Measurements from ENCODE around the gene LRRC55. TPM values are rescaled to one million over a fixed set of nuclear protein-coding genes. Genes with fewer than 3 reads are reported as not detected.

LRRC55 gene
- total RNA-seq, 1 experiment from 2014 or later, result not detected

DNA sequence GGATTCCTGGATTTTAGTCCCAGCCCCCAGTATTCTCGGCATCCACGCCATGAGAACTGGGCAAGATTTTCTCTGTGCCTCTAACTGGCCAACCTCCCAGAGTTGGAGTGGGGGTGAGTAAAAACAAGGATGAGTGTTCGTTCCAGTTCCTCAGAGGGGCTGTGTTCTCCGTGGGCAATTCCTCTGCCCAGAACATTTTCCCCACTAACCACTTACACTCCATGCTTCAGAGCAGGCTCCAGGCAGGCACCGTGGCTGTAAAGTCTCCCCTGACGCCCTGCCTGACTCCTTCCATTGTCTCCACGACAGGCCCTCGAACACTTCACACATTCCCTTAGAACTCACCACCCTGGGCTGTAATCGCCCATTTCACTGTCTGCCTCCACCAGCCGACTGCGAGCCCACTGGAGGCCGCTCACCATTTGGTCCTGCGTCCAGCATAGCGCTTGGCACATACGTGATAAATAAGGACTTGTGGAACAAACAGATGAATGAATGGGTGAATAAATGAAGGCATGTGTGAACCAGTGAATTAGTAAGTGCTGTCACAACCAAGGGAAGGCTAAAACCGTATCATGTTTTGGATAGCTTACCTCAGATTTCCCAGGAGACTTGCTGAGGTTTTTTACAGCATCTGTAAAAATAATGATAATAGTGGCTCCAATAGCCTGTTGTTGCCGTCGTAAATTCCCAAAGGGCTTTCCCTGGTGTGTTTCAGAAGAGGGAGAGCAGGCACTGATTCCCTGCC is 49.2 kb downstream of the LRRC55 start:
- Histone ChIP-seq H3K4me3 (replicated peaks in 1 of 2; ENCODE audit: low read depth in 1 of 2, low read length in 2 of 2) (no peak overlapping the region), H4K20me1 (ENCODE audit: insufficient read depth) (no peaks in the 10 kb centered on the region), H3K9me2 (ENCODE audit: insufficient read depth) (no peaks in the 10 kb centered on the region), H3K27me3 (ENCODE audit: insufficient read depth, low read length) (peaks cover 65% of the 10 kb centered on the region), H3K9ac (ENCODE audit: low read length) (no peak overlapping the region), H3K4me1 (ENCODE audit: control insufficient read depth in 1 of 2, insufficient read depth in 2 of 2, low read length in 2 of 2) (no peaks in the 10 kb centered on the region), H3K9me3 (ENCODE audit: control insufficient read depth in 1 of 2, insufficient read depth in 1 of 2, low read depth in 1 of 2, low read length in 2 of 2) (no peaks in the 10 kb centered on the region), H2AFZ (ENCODE audit: low read depth, low read length, poor library complexity, severe bottlenecking) (no peak overlapping the region), H3K27ac (ENCODE audit: low read depth, low read length) (no peak overlapping the region), H3K36me3 (ENCODE audit: control insufficient read depth in 1 of 2, insufficient read depth in 2 of 2, low read length in 2 of 2) (no peaks in the 10 kb centered on the region), H3K4me2 (ENCODE audit: low read length) (no peak overlapping the region), H3K79me2 (ENCODE audit: insufficient read depth, low read length) (no peaks in the 10 kb centered on the region)
- ATAC-seq (no peak), DNase-seq (ENCODE audit: low read depth, low spot score) (no peak)
- ChIA-PET CTCF (no interaction called here), POLR2A (no interaction called here), RAD21 (ENCODE audit: low non-redundant PET in 1 of 2, low total read pairs in 2 of 2, uncharacterized antibody in 2 of 2, unreplicated experiment in 2 of 2) (no interaction called here)
- intact Hi-C loops (cut with micrococcal nuclease), result no loop called here
- BruUV-seq (replicated peaks), result no TSS peak
- no peak for TF ChIP-seq YY1 (IDR thresholded peaks at IDR 0.05; ENCODE audit: extremely low read depth, insufficient replicate concordance, low read depth, low read length)
- TF ChIP-seq, protein P1, sequence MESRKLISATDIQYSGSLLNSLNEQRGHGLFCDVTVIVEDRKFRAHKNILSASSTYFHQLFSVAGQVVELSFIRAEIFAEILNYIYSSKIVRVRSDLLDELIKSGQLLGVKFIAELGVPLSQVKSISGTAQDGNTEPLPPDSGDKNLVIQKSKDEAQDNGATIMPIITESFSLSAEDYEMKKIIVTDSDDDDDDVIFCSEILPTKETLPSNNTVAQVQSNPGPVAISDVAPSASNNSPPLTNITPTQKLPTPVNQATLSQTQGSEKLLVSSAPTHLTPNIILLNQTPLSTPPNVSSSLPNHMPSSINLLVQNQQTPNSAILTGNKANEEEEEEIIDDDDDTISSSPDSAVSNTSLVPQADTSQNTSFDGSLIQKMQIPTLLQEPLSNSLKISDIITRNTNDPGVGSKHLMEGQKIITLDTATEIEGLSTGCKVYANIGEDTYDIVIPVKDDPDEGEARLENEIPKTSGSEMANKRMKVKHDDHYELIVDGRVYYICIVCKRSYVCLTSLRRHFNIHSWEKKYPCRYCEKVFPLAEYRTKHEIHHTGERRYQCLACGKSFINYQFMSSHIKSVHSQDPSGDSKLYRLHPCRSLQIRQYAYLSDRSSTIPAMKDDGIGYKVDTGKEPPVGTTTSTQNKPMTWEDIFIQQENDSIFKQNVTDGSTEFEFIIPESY (IDR thresholded peaks at IDR 0.05; ENCODE audit: extremely low read depth, insufficient replicate concordance, low read length), result no peak
- no peak for TF ChIP-seq ZNF274 (IDR thresholded peaks at IDR 0.05; ENCODE audit: low read depth, low read length)
- TF ChIP-seq CTCF (IDR thresholded peaks at IDR 0.05 in 2 of 3, conservative IDR thresholded peaks at IDR 0.05 in 1 of 3; ENCODE audit: borderline replicate concordance in 1 of 3, insufficient read depth in 1 of 3, low read depth in 2 of 3, low read length in 2 of 3), result no peak
- TF ChIP-seq RAD21 (IDR thresholded peaks at IDR 0.05; ENCODE audit: low read depth), result no peak
- no peak for TF ChIP-seq CEBPB (IDR thresholded peaks at IDR 0.05; ENCODE audit: low read depth)
- TF ChIP-seq SP1 (IDR thresholded peaks at IDR 0.05; ENCODE audit: low read depth), result no peak
- no peak for TF ChIP-seq TCF7L2 (IDR thresholded peaks at IDR 0.05; ENCODE audit: borderline replicate concordance, extremely low read depth, insufficient read depth, insufficient read length)
- no peak for TF ChIP-seq POLR2A (IDR thresholded peaks at IDR 0.05; ENCODE audit: borderline replicate concordance, extremely low read depth, insufficient read depth, insufficient read length)
- TF ChIP-seq, protein P2, sequence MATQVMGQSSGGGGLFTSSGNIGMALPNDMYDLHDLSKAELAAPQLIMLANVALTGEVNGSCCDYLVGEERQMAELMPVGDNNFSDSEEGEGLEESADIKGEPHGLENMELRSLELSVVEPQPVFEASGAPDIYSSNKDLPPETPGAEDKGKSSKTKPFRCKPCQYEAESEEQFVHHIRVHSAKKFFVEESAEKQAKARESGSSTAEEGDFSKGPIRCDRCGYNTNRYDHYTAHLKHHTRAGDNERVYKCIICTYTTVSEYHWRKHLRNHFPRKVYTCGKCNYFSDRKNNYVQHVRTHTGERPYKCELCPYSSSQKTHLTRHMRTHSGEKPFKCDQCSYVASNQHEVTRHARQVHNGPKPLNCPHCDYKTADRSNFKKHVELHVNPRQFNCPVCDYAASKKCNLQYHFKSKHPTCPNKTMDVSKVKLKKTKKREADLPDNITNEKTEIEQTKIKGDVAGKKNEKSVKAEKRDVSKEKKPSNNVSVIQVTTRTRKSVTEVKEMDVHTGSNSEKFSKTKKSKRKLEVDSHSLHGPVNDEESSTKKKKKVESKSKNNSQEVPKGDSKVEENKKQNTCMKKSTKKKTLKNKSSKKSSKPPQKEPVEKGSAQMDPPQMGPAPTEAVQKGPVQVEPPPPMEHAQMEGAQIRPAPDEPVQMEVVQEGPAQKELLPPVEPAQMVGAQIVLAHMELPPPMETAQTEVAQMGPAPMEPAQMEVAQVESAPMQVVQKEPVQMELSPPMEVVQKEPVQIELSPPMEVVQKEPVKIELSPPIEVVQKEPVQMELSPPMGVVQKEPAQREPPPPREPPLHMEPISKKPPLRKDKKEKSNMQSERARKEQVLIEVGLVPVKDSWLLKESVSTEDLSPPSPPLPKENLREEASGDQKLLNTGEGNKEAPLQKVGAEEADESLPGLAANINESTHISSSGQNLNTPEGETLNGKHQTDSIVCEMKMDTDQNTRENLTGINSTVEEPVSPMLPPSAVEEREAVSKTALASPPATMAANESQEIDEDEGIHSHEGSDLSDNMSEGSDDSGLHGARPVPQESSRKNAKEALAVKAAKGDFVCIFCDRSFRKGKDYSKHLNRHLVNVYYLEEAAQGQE (IDR thresholded peaks at IDR 0.05; ENCODE audit: low read depth), result no peak
- TF ChIP-seq ZFX (IDR thresholded peaks at IDR 0.05), result no peak
- TF ChIP-seq ELF1 (IDR thresholded peaks at IDR 0.05; ENCODE audit: borderline replicate concordance, low read depth), result no peak
